HCT116 (cell line): Measurements from ENCODE around the gene PNKP.
A peak's percentile ranks its signal among the peaks of the same experiment; 100 is the strongest.

Experiments used
- ELF1 ChIP-seq: IDR thresholded peaks from 2 replicates; pipeline ENCODE4 v1.6.1; 2012; ENCODE audit warnings: low read depth, borderline replicate concordance
- EZH2 ChIP-seq: fragments of 200-600 bp; sonication (generic); IDR thresholded peaks from 2 replicates; pipeline ENCODE4 v1.6.1; 2017; ENCODE audit warnings: antibody characterized with exemption, mixed run types
- EZH2phosphoT487 ChIP-seq: fragments of 200-600 bp; IDR thresholded peaks from 2 replicates; pipeline ENCODE4 v1.6.1; 2018; ENCODE audit warnings: antibody characterized with exemption, borderline replicate concordance
- POLR2A ChIP-seq: IDR thresholded peaks from 2 replicates; pipeline ENCODE4 v1.7.0; 2011; ENCODE audit warnings: borderline replicate concordance; ENCODE audit not compliant: insufficient read depth, insufficient read length; ENCODE audit errors: extremely low read depth
- POLR2AphosphoS5 ChIP-seq: IDR thresholded peaks from 2 replicates; pipeline ENCODE4 v1.6.1; 2011; ENCODE audit warnings: mild to moderate bottlenecking, low read depth, low read length, moderate library complexity
- RAD21 ChIP-seq: IDR thresholded peaks from 2 replicates; pipeline ENCODE4 v1.6.1; 2012; ENCODE audit warnings: low read depth, mild to moderate bottlenecking
- SP1 ChIP-seq: IDR thresholded peaks from 2 replicates; pipeline ENCODE4 v1.6.1; 2012; ENCODE audit warnings: low read depth
- ZNF274 ChIP-seq: fragments of 200-500 bp; sonication (Bioruptor generic); IDR thresholded peaks from 2 replicates; pipeline ENCODE4 v1.6.1; 2014; ENCODE audit warnings: mild to moderate bottlenecking, low read depth, low read length, inconsistent platforms
- TF ChIP-seq, protein P1 (sequence below), 3 experiments: fragments of 200-600 bp in 1 of 3; sonication (generic) in 1 of 3; IDR thresholded peaks in 2 of 3; conservative IDR thresholded peaks in 1 of 3; 2 replicates each; pipeline ENCODE4 v1.5.1; 2012 to 2017; ENCODE audit warnings: low read depth in 2 of 3, low read length in 2 of 3, antibody characterized with exemption in 1 of 3, borderline replicate concordance in 1 of 3, control low read depth in 1 of 3, mild to moderate bottlenecking in 1 of 3, mixed read lengths in 1 of 3, mixed run types in 1 of 3, moderate library complexity in 1 of 3; ENCODE audit not compliant: insufficient read depth in 1 of 3
- TF ChIP-seq, protein P2 (sequence below): IDR thresholded peaks from 2 replicates; pipeline ENCODE4 v1.6.1; 2012; ENCODE audit warnings: low read depth

DNA sequence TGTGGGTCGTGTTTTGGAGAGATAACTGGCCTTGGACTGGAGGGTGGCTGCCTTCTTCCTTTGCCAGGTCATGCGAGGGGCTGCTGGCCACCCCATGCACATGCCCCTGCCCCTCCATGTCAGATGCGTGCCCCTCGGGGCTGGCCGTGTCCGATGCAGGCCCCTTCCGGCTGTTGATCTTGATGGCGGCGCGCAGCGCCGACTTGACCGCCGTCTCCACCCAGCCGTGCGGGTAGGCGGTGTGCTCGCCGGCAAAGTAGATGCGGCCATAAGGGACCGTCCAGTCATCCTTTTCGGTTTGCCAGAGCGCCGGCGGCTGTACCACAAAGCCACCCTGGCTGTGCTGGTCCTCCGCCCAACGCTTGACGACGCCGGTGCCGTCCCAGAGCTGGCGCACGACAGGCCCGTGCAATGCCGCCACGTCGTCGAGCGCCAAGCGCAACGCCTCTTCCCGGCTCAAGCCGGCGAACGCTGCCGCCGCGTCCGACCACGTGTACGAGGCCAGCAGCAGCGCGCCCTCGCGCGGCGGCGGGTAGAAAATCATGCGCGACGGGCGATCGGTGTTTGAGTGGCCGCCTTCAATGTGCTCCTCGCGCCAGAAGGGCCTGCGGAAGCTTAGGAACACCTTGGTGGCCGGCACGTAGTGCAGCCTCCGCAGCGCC lies 22.4 kb upstream of the PNKP start:
- no peak for TF ChIP-seq POLR2AphosphoS5
- TF ChIP-seq, protein P1, sequence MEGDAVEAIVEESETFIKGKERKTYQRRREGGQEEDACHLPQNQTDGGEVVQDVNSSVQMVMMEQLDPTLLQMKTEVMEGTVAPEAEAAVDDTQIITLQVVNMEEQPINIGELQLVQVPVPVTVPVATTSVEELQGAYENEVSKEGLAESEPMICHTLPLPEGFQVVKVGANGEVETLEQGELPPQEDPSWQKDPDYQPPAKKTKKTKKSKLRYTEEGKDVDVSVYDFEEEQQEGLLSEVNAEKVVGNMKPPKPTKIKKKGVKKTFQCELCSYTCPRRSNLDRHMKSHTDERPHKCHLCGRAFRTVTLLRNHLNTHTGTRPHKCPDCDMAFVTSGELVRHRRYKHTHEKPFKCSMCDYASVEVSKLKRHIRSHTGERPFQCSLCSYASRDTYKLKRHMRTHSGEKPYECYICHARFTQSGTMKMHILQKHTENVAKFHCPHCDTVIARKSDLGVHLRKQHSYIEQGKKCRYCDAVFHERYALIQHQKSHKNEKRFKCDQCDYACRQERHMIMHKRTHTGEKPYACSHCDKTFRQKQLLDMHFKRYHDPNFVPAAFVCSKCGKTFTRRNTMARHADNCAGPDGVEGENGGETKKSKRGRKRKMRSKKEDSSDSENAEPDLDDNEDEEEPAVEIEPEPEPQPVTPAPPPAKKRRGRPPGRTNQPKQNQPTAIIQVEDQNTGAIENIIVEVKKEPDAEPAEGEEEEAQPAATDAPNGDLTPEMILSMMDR (IDR thresholded peaks at IDR 0.05 in 2 of 3, conservative IDR thresholded peaks at IDR 0.05 in 1 of 3; ENCODE audit: borderline replicate concordance in 1 of 3, insufficient read depth in 1 of 3, low read depth in 2 of 3, low read length in 2 of 3), result peak in 2 of 3 experiments; percentile 46 to 61; a peak in 4 of 6 replicates
- no peak for TF ChIP-seq RAD21
- TF ChIP-seq ELF1, result no peak
- TF ChIP-seq, protein P2, sequence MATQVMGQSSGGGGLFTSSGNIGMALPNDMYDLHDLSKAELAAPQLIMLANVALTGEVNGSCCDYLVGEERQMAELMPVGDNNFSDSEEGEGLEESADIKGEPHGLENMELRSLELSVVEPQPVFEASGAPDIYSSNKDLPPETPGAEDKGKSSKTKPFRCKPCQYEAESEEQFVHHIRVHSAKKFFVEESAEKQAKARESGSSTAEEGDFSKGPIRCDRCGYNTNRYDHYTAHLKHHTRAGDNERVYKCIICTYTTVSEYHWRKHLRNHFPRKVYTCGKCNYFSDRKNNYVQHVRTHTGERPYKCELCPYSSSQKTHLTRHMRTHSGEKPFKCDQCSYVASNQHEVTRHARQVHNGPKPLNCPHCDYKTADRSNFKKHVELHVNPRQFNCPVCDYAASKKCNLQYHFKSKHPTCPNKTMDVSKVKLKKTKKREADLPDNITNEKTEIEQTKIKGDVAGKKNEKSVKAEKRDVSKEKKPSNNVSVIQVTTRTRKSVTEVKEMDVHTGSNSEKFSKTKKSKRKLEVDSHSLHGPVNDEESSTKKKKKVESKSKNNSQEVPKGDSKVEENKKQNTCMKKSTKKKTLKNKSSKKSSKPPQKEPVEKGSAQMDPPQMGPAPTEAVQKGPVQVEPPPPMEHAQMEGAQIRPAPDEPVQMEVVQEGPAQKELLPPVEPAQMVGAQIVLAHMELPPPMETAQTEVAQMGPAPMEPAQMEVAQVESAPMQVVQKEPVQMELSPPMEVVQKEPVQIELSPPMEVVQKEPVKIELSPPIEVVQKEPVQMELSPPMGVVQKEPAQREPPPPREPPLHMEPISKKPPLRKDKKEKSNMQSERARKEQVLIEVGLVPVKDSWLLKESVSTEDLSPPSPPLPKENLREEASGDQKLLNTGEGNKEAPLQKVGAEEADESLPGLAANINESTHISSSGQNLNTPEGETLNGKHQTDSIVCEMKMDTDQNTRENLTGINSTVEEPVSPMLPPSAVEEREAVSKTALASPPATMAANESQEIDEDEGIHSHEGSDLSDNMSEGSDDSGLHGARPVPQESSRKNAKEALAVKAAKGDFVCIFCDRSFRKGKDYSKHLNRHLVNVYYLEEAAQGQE, result no peak
- no peak for TF ChIP-seq POLR2A
- no peak for TF ChIP-seq ZNF274
- TF ChIP-seq SP1, result no peak; the same call in 1 of the 2 replicates
- TF ChIP-seq EZH2, result no peak
- no peak for TF ChIP-seq EZH2phosphoT487
